Measurements from ENCODE around the gene CDK6. TPM values are rescaled to one million over a fixed set of nuclear protein-coding genes. Genes with fewer than 3 reads are reported as not detected.

CDK6 gene
- total RNA-seq, 2 experiments from 2014 or later, result 103 to 106 TPM

DNA sequence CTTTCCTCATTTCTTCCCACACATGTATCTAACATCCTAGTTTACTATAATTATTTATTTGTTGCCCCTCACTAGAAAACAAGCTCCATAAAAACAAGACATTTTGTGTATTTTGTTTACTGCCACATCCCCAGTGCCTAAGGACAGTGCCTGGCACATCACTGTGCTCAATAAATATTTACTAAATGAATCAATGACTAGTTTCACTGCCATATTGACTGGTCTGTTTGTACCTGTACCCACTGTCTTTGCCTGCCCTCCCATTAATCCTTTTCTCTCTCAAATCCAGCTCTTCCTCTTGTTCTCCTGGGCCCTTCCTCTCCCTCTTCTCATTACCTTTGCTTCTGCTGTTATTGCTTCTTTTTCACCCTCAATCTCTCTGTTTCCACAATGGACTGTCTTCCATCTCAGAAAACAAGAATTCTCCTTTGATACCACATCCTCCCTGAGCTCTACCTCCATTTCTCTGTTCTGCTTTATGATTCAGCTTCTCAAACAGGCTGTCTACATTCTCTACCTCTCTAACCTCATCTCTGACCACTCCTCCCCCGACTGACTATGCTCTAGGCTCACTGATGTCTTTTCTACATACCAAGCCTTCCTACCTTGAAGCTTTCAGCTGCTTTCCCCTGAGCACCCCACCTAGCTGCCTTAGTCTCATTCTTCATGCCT is 237.9 kb downstream of the CDK6 start:
- no peak for DNase-seq
- Mint-ChIP-seq H3K9me3 (no peaks in the 10 kb centered on the region), H3K27ac (no peak overlapping the region), H3K36me3 (no peaks in the 10 kb centered on the region), H3K27me3 (no peaks in the 10 kb centered on the region), H3K4me3 (no peak overlapping the region), H3K4me1 (peaks cover 1% of the 10 kb centered on the region)

GRCh38 chr7:92595281-92595680 is 241.1 kb downstream of the CDK6 start:
- no peak overlapping the region for H3K4me3 Mint-ChIP-seq
- H3K27me3 Mint-ChIP-seq, result peaks cover 5% of the 10 kb centered on the region
- no peaks in the 10 kb centered on the region for H3K9me3 Mint-ChIP-seq
- H3K27ac Mint-ChIP-seq, result no peak overlapping the region
- no peak for DNase-seq
- H3K36me3 Mint-ChIP-seq, result no peaks in the 10 kb centered on the region
- peaks cover 6% of the 10 kb centered on the region for H3K4me1 Mint-ChIP-seq

- peaks cover 5% of the 10 kb centered on the region for H3K27me3 Mint-ChIP-seq
- H3K4me1 Mint-ChIP-seq, result peaks cover 6% of the 10 kb centered on the region
- no peak for DNase-seq
- H3K4me3 Mint-ChIP-seq, result no peak overlapping the region
- H3K36me3 Mint-ChIP-seq, result no peaks in the 10 kb centered on the region
- H3K27ac Mint-ChIP-seq, result no peak overlapping the region
- no peaks in the 10 kb centered on the region for H3K9me3 Mint-ChIP-seq
Observed at GRCh38 chr7:92594746-92595145, 241.6 kb downstream of the CDK6 start.

DNA sequence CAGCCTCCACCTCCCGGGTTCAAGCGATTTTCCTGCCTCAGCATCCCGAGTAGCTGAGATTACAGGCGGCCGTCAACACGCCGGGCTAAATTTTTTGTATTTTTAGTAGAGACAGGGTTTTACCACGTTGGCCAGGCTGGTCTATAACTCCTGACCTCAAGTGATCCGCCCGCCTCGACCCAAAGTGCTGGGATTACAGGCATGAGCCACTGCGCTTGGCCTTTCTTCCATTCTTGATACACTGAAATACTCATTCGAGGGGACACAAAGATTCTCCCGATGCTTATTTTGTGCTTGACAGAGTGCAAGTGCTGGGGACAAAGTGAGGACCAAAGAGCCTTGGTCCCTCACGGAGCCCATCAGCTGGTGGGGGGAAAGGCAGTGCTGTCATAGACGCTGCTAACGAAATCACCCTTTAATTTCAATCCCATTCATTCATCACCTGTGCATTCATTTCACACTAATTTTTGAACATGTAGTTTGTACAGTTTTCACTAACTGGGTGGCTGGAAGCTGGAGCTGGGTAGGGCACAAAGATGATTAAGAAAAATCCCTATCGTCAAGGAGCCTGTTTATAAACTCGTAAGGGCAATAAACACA is 245.6 kb downstream of the CDK6 start:
- peaks cover 28% of the 10 kb centered on the region for H3K36me3 Mint-ChIP-seq
- peaks cover 5% of the 10 kb centered on the region for H3K27me3 Mint-ChIP-seq
- H3K4me1 Mint-ChIP-seq, result peaks cover 41% of the 10 kb centered on the region
- H3K4me3 Mint-ChIP-seq, result peak overlapping the region; percentile 61
- H3K9me3 Mint-ChIP-seq, result peaks cover 4% of the 10 kb centered on the region
- H3K27ac Mint-ChIP-seq, result no peak overlapping the region
- no peak for DNase-seq

DNA sequence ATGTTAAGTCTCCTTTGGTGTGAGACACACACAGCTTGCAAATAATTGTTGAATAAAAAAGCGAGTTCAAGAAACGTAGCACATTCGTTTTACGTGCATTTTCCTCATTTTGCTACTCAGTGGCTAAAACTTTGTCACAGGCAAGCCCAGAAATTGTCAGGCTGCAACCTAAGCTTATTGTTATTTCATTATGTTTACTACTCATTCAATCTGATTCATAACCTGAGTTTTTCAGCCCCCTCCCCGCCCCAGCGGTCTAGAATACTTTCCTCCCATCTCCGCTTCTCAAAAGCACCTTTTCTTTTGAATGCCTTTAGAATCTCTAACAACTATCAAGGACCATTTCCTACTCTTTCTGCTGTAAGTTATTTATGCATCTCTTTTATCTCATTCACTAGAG is 247.3 kb downstream of the CDK6 start:
- H3K27ac Mint-ChIP-seq, result peak overlapping the region; percentile 94
- peaks cover 7% of the 10 kb centered on the region for H3K9me3 Mint-ChIP-seq
- peaks cover 5% of the 10 kb centered on the region for H3K27me3 Mint-ChIP-seq
- peaks cover 40% of the 10 kb centered on the region for H3K36me3 Mint-ChIP-seq
- DNase-seq, result no peak
- peaks cover 50% of the 10 kb centered on the region for H3K4me1 Mint-ChIP-seq
- peak overlapping the region; percentile 91 for H3K4me3 Mint-ChIP-seq

DNA sequence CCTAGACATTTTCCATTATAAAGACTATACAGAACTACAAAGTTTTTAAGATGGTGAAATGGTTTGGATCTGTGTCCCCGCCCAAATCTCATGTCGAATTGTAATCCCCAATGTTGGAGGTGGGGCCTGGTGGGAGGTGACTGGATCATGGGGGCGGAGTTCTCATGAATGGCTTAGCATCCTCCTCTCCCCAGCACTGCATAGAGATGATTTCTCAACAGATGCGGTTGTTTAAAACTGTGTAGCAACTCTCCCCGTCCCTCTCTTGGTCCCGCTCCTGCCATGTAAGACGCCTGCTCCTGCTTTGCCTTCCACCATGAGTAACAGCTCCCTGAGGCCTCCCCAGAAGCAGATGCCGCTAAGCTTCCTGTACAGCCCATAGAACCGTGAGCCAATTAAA is 247.8 kb downstream of the CDK6 start:
- H3K27me3 Mint-ChIP-seq, result peaks cover 5% of the 10 kb centered on the region
- H3K27ac Mint-ChIP-seq, result peak overlapping the region; percentile 65
- DNase-seq, result no peak
- H3K4me1 Mint-ChIP-seq, result peaks cover 52% of the 10 kb centered on the region
- H3K9me3 Mint-ChIP-seq, result peaks cover 7% of the 10 kb centered on the region
- peak overlapping the region; percentile 91 for H3K4me3 Mint-ChIP-seq
- H3K36me3 Mint-ChIP-seq, result peaks cover 42% of the 10 kb centered on the region

DNA sequence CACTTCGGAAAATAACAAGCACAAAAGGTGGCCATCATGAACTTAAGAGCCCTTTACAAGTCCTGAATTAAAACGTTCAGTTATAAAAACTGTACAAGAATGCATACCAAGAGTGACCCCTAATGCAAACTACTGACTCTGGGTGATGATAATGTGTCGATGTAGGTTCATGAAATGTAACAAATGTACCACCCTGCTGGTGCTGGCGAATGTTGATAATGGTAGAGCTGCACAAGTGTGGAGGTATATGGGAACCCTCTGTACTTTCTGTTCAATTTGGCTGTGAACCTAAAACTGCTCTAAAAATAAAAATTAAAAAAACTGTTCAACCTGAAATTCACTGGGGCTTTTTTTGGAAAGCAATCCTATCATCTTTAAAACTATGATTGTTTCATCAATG is 249.5 kb downstream of the CDK6 start:
- Mint-ChIP-seq H3K4me3 (peak overlapping the region; percentile 45), H3K27ac (peak overlapping the region; percentile 7), H3K9me3 (peaks cover 9% of the 10 kb centered on the region), H3K27me3 (no peaks in the 10 kb centered on the region), H3K36me3 (peaks cover 48% of the 10 kb centered on the region), H3K4me1 (peaks cover 58% of the 10 kb centered on the region)
- DNase-seq, result no peak

DNA sequence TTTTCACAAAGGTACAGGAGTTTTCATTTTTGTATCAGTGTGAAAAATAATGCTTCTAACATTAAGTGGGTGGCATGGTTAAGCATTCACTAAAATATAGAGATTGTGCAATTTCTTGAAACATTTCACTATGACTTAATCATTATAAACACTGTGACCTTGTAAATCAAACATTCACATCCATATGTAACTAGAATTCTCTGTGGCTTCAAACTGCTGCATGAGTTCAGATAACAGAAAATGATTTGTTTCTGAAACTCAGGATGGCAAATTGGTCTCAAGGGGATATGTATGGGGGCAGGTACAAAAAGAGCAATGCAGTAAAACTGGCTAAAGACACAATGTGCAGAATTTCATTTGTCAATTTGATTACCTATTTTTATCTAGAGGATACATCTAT is 250.0 kb downstream of the CDK6 start:
- peak overlapping the region; percentile 23 for H3K4me3 Mint-ChIP-seq
- H3K36me3 Mint-ChIP-seq, result peaks cover 48% of the 10 kb centered on the region
- no peaks in the 10 kb centered on the region for H3K27me3 Mint-ChIP-seq
- DNase-seq, result no peak
- peaks cover 9% of the 10 kb centered on the region for H3K9me3 Mint-ChIP-seq
- peaks cover 58% of the 10 kb centered on the region for H3K4me1 Mint-ChIP-seq
- H3K27ac Mint-ChIP-seq, result peak overlapping the region; percentile 7

DNA sequence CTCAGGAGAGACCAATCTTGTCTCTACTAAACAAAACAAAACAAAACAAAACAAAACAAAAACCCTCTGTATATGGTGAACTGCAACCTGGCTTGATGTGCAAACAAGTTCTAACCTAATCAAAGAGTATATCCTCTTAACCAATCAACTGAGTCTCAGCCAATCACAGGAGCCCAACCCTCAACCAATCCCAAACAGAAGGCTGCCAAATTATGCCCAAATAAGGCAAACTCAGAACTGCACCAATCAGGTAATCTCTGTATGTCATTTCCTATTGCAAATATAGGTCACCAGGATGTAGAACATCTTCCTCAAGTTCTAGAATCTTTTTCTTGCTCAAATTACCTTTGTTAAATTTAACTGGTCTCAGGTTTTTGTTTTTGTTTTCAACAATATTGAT is 251.4 kb downstream of the CDK6 start:
- H3K9me3 Mint-ChIP-seq, result peaks cover 9% of the 10 kb centered on the region
- peaks cover 48% of the 10 kb centered on the region for H3K36me3 Mint-ChIP-seq
- H3K27ac Mint-ChIP-seq, result peak overlapping the region; percentile 62
- no peak for DNase-seq
- H3K27me3 Mint-ChIP-seq, result no peaks in the 10 kb centered on the region
- no peak overlapping the region for H3K4me3 Mint-ChIP-seq
- peaks cover 56% of the 10 kb centered on the region for H3K4me1 Mint-ChIP-seq

DNA sequence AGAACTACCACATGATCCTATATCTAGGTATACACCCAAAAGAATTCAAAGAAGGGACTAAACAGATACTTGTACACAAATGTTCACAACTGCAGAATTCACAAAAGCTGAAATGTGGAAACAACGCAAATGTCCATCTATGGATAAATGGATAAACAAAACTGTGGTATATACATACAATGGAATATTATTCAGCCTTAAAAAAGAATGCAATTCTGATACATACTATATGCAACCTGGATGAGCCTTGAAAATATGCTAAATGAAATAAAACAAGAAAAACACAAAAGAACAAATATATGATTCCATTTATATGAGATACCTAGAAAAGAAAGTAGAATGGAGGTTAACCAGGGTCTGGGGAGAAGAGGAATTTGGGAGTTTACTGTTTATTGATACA is 253.4 kb downstream of the CDK6 start:
- Mint-ChIP-seq H3K9me3 (peaks cover 7% of the 10 kb centered on the region), H3K27me3 (no peaks in the 10 kb centered on the region), H3K36me3 (peaks cover 38% of the 10 kb centered on the region), H3K27ac (no peak overlapping the region), H3K4me3 (no peak overlapping the region), H3K4me1 (peaks cover 40% of the 10 kb centered on the region)
- no peak for DNase-seq

- peaks cover 26% of the 10 kb centered on the region for H3K36me3 Mint-ChIP-seq
- H3K4me1 Mint-ChIP-seq, result peaks cover 4% of the 10 kb centered on the region
- no peaks in the 10 kb centered on the region for H3K9me3 Mint-ChIP-seq
- H3K27me3 Mint-ChIP-seq, result no peaks in the 10 kb centered on the region
- no peak for DNase-seq
- no peak overlapping the region for H3K27ac Mint-ChIP-seq
- H3K4me3 Mint-ChIP-seq, result no peak overlapping the region
Observed at GRCh38 chr7:92576296-92576695, 260.1 kb downstream of the CDK6 start.

GRCh38 chr7:92569137-92569536 is 267.2 kb downstream of the CDK6 start:
- no peaks in the 10 kb centered on the region for H3K9me3 Mint-ChIP-seq
- H3K27ac Mint-ChIP-seq, result no peak overlapping the region
- peaks cover under 1% of the 10 kb centered on the region for H3K4me1 Mint-ChIP-seq
- DNase-seq, result no peak
- no peaks in the 10 kb centered on the region for H3K27me3 Mint-ChIP-seq
- H3K4me3 Mint-ChIP-seq, result no peak overlapping the region
- peaks cover 19% of the 10 kb centered on the region for H3K36me3 Mint-ChIP-seq

DNA sequence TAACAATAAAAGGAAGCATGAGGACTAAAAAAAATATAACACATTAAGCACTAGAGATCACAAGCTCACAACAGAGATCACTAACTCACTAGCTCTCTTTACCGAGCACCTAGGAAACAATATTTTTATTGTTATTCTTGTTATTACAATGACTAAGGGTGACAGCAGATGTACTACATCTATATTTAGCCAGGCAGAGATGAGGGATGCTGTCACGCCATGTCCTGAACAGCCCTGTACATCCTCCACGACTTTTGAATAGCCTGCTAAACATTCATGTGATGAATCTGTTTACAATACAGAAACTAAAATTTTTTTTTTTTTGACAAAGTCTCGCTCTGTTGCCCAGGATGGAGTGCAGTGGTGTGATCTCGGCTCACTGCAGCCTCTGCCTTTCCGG is 268.9 kb downstream of the CDK6 start:
- Mint-ChIP-seq H3K27me3 (no peaks in the 10 kb centered on the region), H3K4me1 (no peaks in the 10 kb centered on the region), H3K36me3 (peaks cover 16% of the 10 kb centered on the region), H3K9me3 (no peaks in the 10 kb centered on the region), H3K27ac (peak overlapping the region; percentile 21), H3K4me3 (no peak overlapping the region)
- no peak for DNase-seq

DNA sequence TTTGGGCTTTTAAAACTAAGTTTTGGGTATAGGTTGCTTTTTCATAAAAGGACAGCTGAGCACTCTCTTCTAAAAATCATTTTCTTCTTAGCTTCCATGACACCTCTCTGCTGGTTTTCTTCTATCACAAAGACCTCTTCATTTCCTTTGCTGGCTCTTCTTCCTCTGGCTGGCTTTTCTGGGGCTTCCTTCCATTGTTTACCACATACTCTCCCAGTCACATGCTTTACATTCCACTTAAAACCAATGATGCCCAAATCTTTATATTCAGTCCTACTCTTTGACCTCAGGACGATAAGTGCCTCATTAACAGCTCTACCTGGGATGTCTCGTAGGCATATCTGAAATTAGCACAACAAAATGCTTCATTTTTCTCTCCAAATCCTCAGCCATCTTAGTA is 273.0 kb downstream of the CDK6 start:
- H3K27me3 Mint-ChIP-seq, result no peaks in the 10 kb centered on the region
- H3K4me1 Mint-ChIP-seq, result no peaks in the 10 kb centered on the region
- H3K9me3 Mint-ChIP-seq, result no peaks in the 10 kb centered on the region
- no peak overlapping the region for H3K4me3 Mint-ChIP-seq
- DNase-seq, result no peak
- H3K27ac Mint-ChIP-seq, result peak overlapping the region; percentile 35
- H3K36me3 Mint-ChIP-seq, result peaks cover 12% of the 10 kb centered on the region

- H3K27me3 Mint-ChIP-seq, result no peaks in the 10 kb centered on the region
- H3K27ac Mint-ChIP-seq, result no peak overlapping the region
- DNase-seq, result no peak
- H3K36me3 Mint-ChIP-seq, result peaks cover 9% of the 10 kb centered on the region
- no peaks in the 10 kb centered on the region for H3K9me3 Mint-ChIP-seq
- no peak overlapping the region for H3K4me3 Mint-ChIP-seq
- no peaks in the 10 kb centered on the region for H3K4me1 Mint-ChIP-seq
Observed at GRCh38 chr7:92560602-92561001, 275.8 kb downstream of the CDK6 start.

- H3K27me3 Mint-ChIP-seq, result no peaks in the 10 kb centered on the region
- no peak for DNase-seq
- H3K4me3 Mint-ChIP-seq, result no peak overlapping the region
- no peaks in the 10 kb centered on the region for H3K9me3 Mint-ChIP-seq
- H3K27ac Mint-ChIP-seq, result peak overlapping the region; percentile 20
- H3K4me1 Mint-ChIP-seq, result no peaks in the 10 kb centered on the region
- H3K36me3 Mint-ChIP-seq, result peaks cover 5% of the 10 kb centered on the region
Observed at GRCh38 chr7:92557808-92558362, 278.5 kb downstream of the CDK6 start.

All from activated naive CD8-positive, alpha-beta T cell treated with anti-CD3 and anti-CD28 coated beads for 36 hours (primary cell).